ENCODE measurements around the gene SLC26A6. TPM values are rescaled to one million over a fixed set of nuclear protein-coding genes. Genes with fewer than 3 reads are reported as not detected.

SLC26A6 gene
- total and polyA plus RNA-seq, 2 donors (not counting 1 experiment from before 2014, with no cell fraction given) = 22.5 to 26.7 TPM

DNA sequence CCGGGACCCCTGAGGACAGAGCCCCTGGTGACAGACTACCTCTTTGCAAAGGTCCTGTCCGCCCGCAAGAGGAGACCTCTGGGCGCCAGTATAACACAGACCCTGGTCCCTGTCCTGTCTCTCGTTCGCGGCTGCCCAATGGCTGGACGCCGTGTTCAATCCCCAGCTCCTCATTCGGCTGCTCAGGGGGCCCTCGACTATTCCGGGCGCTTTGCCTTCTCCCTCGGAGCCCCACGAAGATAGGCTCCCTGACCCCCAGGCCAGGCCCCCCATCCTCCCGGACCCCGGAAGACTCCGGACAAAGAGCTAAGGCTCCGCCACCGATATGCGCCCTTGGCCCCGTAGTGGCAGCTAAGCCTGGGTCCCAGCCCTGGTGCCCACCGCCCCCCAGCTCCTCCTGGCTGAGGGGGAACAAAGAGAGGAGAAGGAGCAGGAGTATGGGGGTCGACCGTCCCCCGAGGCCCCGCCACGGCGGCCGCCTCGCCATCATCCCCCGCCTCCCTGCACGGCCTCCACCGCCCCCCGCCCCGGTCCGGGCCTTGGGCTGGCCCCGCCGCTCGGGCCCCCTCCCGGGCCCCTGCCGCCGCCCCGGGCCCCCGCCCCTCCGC, 27.0 kb upstream of the SLC26A6 start:
- DNase-seq = no peak
- H3K4me3 Mint-ChIP-seq = peak overlapping the region; percentile 73
- H3K9me3 ChIP-seq (ENCODE audit: control extremely low read depth in 1 of 3, control insufficient read depth in 2 of 3, insufficient read depth in 1 of 3, low read length in 2 of 3) = peaks cover 0 to 41% (median 0%) of the 10 kb centered on the region in 3 donors
- no peaks in the 10 kb centered on the region for H3K36me3 ChIP-seq (replicated peaks in 1 of 2; ENCODE audit: control extremely low read depth in 1 of 2, control insufficient read depth in 1 of 2, extremely low read depth in 1 of 2, insufficient read depth in 2 of 2, low read length in 1 of 2)
- TF ChIP-seq, protein P1, sequence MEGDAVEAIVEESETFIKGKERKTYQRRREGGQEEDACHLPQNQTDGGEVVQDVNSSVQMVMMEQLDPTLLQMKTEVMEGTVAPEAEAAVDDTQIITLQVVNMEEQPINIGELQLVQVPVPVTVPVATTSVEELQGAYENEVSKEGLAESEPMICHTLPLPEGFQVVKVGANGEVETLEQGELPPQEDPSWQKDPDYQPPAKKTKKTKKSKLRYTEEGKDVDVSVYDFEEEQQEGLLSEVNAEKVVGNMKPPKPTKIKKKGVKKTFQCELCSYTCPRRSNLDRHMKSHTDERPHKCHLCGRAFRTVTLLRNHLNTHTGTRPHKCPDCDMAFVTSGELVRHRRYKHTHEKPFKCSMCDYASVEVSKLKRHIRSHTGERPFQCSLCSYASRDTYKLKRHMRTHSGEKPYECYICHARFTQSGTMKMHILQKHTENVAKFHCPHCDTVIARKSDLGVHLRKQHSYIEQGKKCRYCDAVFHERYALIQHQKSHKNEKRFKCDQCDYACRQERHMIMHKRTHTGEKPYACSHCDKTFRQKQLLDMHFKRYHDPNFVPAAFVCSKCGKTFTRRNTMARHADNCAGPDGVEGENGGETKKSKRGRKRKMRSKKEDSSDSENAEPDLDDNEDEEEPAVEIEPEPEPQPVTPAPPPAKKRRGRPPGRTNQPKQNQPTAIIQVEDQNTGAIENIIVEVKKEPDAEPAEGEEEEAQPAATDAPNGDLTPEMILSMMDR (IDR thresholded peaks at IDR 0.05) = no peak
- no peak for TF ChIP-seq EZH2 (IDR thresholded peaks at IDR 0.05; ENCODE audit: borderline replicate concordance, insufficient read depth, low read depth, low read length, poor library complexity, severe bottlenecking)
- no peak overlapping the region for H3K27ac Mint-ChIP-seq
- peaks cover 28 to 34% of the 10 kb centered on the region in 2 donors for H3K4me1 ChIP-seq (ENCODE audit: control insufficient read depth in 2 of 2, insufficient read depth in 2 of 2, low read length in 2 of 2)
- WGBS (ENCODE audit: insufficient coverage) = 7% methylated on average over 32 of the region's 46 CpGs
- peaks cover 0 to 61% (median 16%) of the 10 kb centered on the region in 4 experiments for H3K27me3 ChIP-seq (replicated peaks in 1 of 4; ENCODE audit: control extremely low read depth in 1 of 4, control insufficient read depth in 3 of 4, insufficient read depth in 4 of 4, low read length in 3 of 4)
- ATAC-seq (ENCODE audit: low read depth) = no peak
- POLR2A ChIA-PET = no interaction called here
- no peak overlapping the region for H3K27ac ChIP-seq (ENCODE audit: low read length in 2 of 2)
- H4K20me1 ChIP-seq (ENCODE audit: control insufficient read depth, insufficient read depth, low read length, poor library complexity, severe bottlenecking) = peaks cover 9% of the 10 kb centered on the region
- H3K79me2 ChIP-seq (ENCODE audit: control insufficient read depth, insufficient read depth, low read length) = no peaks in the 10 kb centered on the region
- H3K4me1 Mint-ChIP-seq = peaks cover 26% of the 10 kb centered on the region
- CTCF ChIA-PET = interaction anchor here (1.2 kb wide), 1 partner anchor 24 kb away, joined by 5 read pairs; the partner anchor contains the start of gene NCKIPSD
- H3K4me3 ChIP-seq (ENCODE audit: control extremely low read depth in 1 of 5, extremely low read depth in 1 of 5, insufficient read depth in 1 of 5, low read depth in 2 of 5, low read length in 4 of 5) = no peak overlapping the region
- intact Hi-C loops (cut with micrococcal nuclease) = no loop called here
- H2AFZ ChIP-seq (ENCODE audit: insufficient read depth, low read depth, low read length, poor library complexity, severe bottlenecking) = no peak overlapping the region
- H3K27me3 Mint-ChIP-seq = peaks cover 17% of the 10 kb centered on the region
- peak overlapping the region; percentile 52 for H3K9ac ChIP-seq (ENCODE audit: low read length)
- H3K9me3 Mint-ChIP-seq (ENCODE audit: insufficient read depth) = no peaks in the 10 kb centered on the region
- peak overlapping the region; percentile 80 for H3K4me2 ChIP-seq (replicated peaks; ENCODE audit: low read depth, low read length, poor library complexity, severe bottlenecking)

DNA sequence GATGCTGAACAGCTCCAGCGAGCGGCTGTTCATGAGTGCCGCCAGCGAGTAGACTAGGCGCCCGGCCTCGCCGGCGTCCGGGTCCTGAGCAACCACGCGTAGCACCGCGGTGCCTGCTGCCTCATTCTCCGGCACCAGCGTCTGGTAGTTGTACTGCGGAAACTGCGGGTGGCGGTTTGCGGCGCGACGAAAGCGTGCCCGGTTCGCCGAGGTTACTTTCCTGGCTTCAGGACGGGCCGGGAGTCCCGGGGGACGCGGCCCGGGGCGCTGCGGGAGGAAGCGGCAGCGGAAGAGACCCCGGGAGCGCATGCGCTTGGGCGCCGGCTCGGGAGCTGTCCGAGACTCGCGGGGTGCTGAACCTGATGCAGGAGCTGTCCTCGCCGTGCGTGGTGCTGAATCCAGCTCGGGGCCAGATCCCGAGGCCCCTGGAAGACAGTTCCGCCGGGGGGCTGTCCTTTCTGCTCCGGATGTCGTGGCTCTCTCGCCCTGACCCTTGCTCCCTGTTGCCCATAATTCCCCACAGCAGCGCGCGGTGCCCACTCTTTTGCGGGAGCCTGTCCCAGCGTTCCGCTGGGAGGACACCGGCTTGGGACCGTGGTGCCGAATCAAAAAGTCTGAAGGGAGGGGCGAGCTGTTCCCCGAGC, 26.4 kb upstream of the SLC26A6 start:
- intact Hi-C loops (cut with micrococcal nuclease) = loop anchor here (1.0 kb wide), 1 partner anchor 26 kb away; the partner anchor contains the start of gene SLC26A6
- Histone ChIP-seq H3K36me3 (replicated peaks in 1 of 2; ENCODE audit: control extremely low read depth in 1 of 2, control insufficient read depth in 1 of 2, extremely low read depth in 1 of 2, insufficient read depth in 2 of 2, low read length in 1 of 2) (no peaks in the 10 kb centered on the region), H3K9me3 (ENCODE audit: control extremely low read depth in 1 of 3, control insufficient read depth in 2 of 3, insufficient read depth in 1 of 3, low read length in 2 of 3) (peaks cover 0 to 45% (median 0%) of the 10 kb centered on the region in 3 donors), H3K4me2 (replicated peaks; ENCODE audit: low read depth, low read length, poor library complexity, severe bottlenecking) (peak overlapping the region; percentile 80), H3K9ac (ENCODE audit: low read length) (peak overlapping the region; percentile 52), H4K20me1 (ENCODE audit: control insufficient read depth, insufficient read depth, low read length, poor library complexity, severe bottlenecking) (peaks cover 9% of the 10 kb centered on the region), H3K4me1 (ENCODE audit: control insufficient read depth in 2 of 2, insufficient read depth in 2 of 2, low read length in 2 of 2) (peaks cover 29 to 40% of the 10 kb centered on the region in 2 donors), H2AFZ (ENCODE audit: insufficient read depth, low read depth, low read length, poor library complexity, severe bottlenecking) (no peak overlapping the region), H3K4me3 (ENCODE audit: control extremely low read depth in 1 of 5, extremely low read depth in 1 of 5, insufficient read depth in 1 of 5, low read depth in 2 of 5, low read length in 4 of 5) (peak overlapping the region in 4 of 5 experiments; percentile 26 to 63 (median 49)), H3K79me2 (ENCODE audit: control insufficient read depth, insufficient read depth, low read length) (no peaks in the 10 kb centered on the region), H3K27ac (ENCODE audit: low read length in 2 of 2) (no peak overlapping the region), H3K27me3 (replicated peaks in 1 of 4; ENCODE audit: control extremely low read depth in 1 of 4, control insufficient read depth in 3 of 4, insufficient read depth in 4 of 4, low read length in 3 of 4) (peaks cover 0 to 65% (median 16%) of the 10 kb centered on the region in 4 experiments)
- ChIA-PET CTCF (interaction anchor here (1.2 kb wide), 1 partner anchor 25 kb away, joined by 5 read pairs; the partner anchor contains the start of gene NCKIPSD), POLR2A (interaction anchor here (0.5 kb wide), 1 partner anchor 257 kb away, joined by 3 read pairs; no protein-coding TSS in a partner anchor)
- Mint-ChIP-seq H3K27ac (no peak overlapping the region), H3K27me3 (peaks cover 17% of the 10 kb centered on the region), H3K4me3 (peak overlapping the region; percentile 73), H3K9me3 (ENCODE audit: insufficient read depth) (no peaks in the 10 kb centered on the region), H3K4me1 (peaks cover 30% of the 10 kb centered on the region)
- no peak for TF ChIP-seq EZH2 (IDR thresholded peaks at IDR 0.05; ENCODE audit: borderline replicate concordance, insufficient read depth, low read depth, low read length, poor library complexity, severe bottlenecking)
- TF ChIP-seq, protein P1 (IDR thresholded peaks at IDR 0.05) = no peak
- ATAC-seq (ENCODE audit: low read depth) = peak; percentile 56
- DNase-seq = peak; percentile 86
- 3% methylated on average over 67 of the region's 67 CpGs for WGBS (ENCODE audit: insufficient coverage)

Data from B cell (primary cell).